Fibroblast of skin of left biceps (primary cell): ENCODE results near the gene KCTD12.

Source experiments
- DNase-seq, 2 experiments: peaks; one replicate each; pipeline ENCODE4 v3.0.0-alpha.2; 2013; ENCODE audit warnings: low read depth in 2 of 2

Gene KCTD12

GRCh38 chr13:76887076-76887563 is 915 bp upstream of the KCTD12 start:
- DNase-seq, result no peak

- no peak for DNase-seq
Observed at GRCh38 chr13:76886005-76886291, 257 bp downstream of the KCTD12 start.

GRCh38 chr13:76885203-76886004 is 801 bp downstream of the KCTD12 start:
- DNase-seq, result no peak

- no peak for DNase-seq
Observed at GRCh38 chr13:76884907-76885202, 1.4 kb downstream of the KCTD12 start.

DNA sequence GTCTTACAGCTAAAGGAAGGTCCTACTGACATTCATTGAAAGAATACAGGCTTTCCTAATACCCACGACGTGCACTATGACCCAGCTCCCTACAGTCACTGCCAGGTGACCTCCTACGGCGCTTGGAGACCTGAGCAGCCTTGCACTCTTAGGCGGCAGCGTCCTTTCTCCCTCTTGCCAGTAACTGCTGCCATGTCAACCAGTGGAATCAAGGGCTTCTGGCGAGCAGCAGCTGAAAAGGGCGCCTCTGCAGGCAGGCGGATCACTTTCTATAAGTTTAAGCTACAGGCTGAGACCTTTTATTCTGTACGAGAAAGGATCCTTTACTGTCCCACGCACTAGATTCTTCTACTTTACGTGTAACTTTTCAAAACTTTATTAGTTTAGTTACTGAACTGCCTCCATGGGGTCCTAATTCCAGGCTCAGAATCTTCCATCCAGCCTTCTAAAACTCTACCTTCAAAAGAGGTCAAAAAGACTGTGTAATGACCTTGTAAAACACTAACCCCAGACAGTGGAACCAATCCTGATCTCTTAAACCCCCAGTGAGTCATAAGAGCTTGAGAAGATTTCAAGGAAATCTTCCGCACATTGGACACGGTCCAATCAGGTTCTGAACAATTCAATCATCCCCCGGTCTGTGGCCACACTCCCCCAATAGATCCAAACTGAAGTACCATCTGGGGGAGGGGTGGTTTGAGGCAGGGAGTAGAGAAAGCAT is 1.9 kb downstream of the KCTD12 start:
- no peak for DNase-seq

GRCh38 chr13:76883236-76883635 is 3.0 kb downstream of the KCTD12 start:
- no peak for DNase-seq

- peak in 1 of 2 experiments; percentile 61 for DNase-seq
Observed at GRCh38 chr13:76882431-76882830, 3.8 kb downstream of the KCTD12 start.

GRCh38 chr13:76879883-76880270 is 6.3 kb downstream of the KCTD12 start:
- DNase-seq, result no peak

- no peak for DNase-seq
Observed at GRCh38 chr13:76879203-76879882, 6.9 kb downstream of the KCTD12 start.

DNA sequence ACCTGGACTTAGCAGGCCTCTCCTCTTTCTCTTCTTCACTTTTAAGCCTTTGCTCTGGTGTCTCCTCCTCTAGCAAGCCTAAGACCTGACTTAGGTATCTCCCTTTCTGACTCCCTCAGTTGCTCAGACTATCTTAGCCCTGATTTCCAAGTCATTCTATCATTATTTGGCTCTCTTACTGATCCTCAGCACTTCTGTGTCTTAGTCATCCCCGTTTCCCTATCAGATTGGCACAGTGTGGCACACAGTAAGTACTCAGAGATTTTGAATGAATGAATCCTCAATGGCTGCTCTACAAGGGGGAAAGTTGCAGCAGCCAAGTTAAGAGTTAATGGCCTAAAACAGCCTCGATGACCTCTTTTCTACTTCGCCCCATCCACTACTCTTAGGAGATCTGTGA is 8.2 kb downstream of the KCTD12 start:
- no peak for DNase-seq

GRCh38 chr13:76875271-76875815 is 10.9 kb downstream of the KCTD12 start:
- DNase-seq, result no peak

GRCh38 chr13:76874479-76874878 is 11.7 kb downstream of the KCTD12 start:
- DNase-seq, result no peak

- DNase-seq, result no peak
Observed at GRCh38 chr13:76873445-76873844, 12.8 kb downstream of the KCTD12 start.

DNA sequence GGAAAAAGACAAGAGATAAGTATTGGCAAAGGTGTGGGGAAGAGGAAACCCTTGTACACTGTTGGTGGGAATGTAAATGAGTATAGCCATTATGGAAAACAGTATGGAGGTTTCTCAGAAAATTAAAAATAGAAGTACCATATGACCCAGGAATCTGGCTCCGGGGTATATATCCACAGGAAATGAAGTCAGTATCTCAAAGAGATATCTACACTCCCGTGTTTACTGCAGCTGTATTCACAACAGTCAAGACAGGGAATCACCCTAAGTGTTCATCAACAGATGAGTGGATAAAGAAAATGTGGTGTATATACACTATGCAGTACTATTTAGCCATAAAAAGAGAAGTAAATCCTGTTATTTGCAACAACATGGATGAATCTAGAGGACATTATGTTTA is 13.5 kb downstream of the KCTD12 start:
- DNase-seq, result no peak

DNA sequence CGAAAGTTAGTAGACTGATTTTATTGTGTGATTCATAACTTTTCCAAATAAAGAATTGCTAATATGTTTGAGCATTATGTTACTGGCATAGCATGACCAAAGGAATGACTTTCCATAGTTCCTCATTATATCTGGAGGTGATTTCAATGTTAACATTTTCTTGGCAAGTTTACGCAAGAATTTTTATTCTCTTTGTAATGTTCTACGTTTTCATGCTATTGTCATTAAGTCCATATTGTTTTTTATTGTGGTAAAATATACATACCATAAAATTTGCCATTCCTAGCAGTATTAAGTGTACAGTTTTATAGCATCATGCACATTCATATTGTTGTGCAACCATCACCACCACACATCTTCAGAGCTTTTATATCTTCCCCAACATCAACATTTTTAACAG is 14.8 kb downstream of the KCTD12 start:
- peak in 1 of 2 experiments; percentile 57 for DNase-seq

GRCh38 chr13:76868371-76868770 is 17.8 kb downstream of the KCTD12 start:
- DNase-seq, result no peak

- DNase-seq, result no peak
Observed at GRCh38 chr13:76865996-76866503, 20.2 kb downstream of the KCTD12 start.

DNA sequence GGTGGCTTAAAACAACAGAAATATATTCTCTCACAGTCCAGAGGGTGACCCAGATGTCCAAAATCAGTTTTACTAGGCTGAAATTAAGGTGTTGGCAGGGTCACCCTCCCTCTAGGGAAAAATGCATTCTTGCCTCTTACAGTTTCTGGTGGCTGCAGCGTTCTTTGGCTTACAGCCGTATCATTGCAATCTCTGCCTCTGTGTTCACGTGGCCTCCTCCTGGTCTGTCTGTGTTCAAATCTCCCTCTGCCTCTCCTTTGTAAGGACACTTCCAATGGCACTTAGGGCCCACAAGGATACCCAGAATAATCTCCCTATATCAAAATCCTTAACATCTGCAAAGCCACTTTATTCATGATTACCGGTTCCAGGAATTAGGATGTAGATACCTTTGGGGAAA is 21.1 kb downstream of the KCTD12 start:
- no peak for DNase-seq

DNA sequence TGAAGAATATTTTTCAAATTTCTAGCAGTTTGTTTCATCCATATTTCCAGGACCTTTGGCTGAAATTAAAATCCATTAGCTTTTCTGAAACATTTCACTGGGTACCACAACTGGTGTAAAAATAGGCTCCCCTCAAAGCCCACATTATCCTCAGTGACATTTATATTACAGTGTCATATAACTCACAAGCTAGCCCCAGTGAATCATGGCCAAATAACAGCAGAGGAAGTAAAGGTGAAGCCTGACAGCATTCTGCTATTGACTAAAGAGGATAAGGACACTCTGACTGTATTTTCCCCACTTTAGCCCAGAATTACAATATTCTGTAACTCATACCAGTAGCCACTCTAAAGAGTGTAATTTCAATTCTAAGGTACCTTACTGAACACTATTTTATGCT is 21.9 kb downstream of the KCTD12 start:
- no peak for DNase-seq

DNA sequence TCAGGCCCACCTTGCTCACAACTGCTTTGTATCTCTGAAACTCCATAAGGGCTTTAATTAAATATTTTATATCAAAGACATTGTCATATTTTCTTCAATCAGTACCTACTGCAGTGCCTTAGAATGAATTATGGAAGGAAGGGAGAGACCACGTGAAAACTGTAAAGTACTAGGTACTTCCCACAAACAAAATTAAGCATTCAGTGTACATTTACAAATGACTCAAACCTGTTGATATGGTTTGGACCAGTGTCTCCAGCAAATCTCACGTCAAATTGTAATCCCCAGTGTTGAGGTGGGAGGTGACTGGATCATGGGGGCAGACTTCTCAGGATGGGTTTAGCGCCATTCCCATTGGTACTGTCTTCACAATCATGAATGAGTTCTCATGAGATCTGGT is 23.2 kb downstream of the KCTD12 start:
- DNase-seq, result no peak

GRCh38 chr13:76861859-76862258 is 24.3 kb downstream of the KCTD12 start:
- DNase-seq, result no peak

DNA sequence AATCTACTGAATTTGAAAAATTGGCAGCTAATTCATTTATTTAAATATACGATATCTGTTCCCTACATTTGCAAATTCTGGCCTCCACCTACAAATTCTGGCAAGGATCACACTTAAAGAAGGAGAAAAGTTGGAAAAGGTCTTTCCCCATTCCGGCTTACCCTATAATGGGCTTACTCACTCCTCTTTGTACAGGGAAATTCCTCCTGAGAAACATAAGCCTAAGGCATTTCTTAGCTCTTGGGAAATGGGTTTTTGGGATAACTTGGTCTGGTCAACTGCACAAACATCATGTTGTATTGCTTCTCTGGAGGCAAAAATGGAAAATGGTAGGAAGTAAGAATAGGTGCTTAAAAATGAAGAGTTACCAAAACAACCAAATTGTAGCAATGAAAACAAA is 25.5 kb downstream of the KCTD12 start:
- no peak for DNase-seq
